Osteoblast (primary cell): ENCODE measurements around the gene EMC9. TPM values are rescaled to one million over a fixed set of nuclear protein-coding genes. Genes with fewer than 3 reads are reported as not detected.

ENCODE experiments used
- DNase-seq: peaks from one replicate; pipeline ENCODE4 v3.0.0; 2011; ENCODE audit warnings: low spot score, mixed read lengths; ENCODE audit not compliant: insufficient read length; ENCODE audit errors: missing footprints
- H2AFZ ChIP-seq: 2 replicates; pipeline ENCODE4 v1.6.0; 2011; ENCODE audit warnings: mild to moderate bottlenecking, low read length
- H3K27ac ChIP-seq: 2 replicates; pipeline ENCODE4 v1.5.1; 2011; ENCODE audit warnings: mild to moderate bottlenecking, low read depth, low read length, moderate library complexity
- H3K27me3 ChIP-seq: 2 replicates; pipeline ENCODE4 v1.6.0; 2012; ENCODE audit warnings: mild to moderate bottlenecking, control low read depth, inconsistent platforms, low read length, moderate library complexity; ENCODE audit not compliant: insufficient read depth
- H3K36me3 ChIP-seq: 2 replicates; pipeline ENCODE4 v1.5.1; 2011; ENCODE audit warnings: mild to moderate bottlenecking, low read length, control low read depth, moderate library complexity; ENCODE audit not compliant: insufficient read depth
- H3K4me1 ChIP-seq: 2 replicates; pipeline ENCODE4 v1.5.1; 2011; ENCODE audit warnings: mild to moderate bottlenecking, low read length, control low read depth, moderate library complexity; ENCODE audit not compliant: insufficient read depth
- H3K4me2 ChIP-seq: 2 replicates; pipeline ENCODE4 v1.6.0; 2011; ENCODE audit warnings: mild to moderate bottlenecking, low read length; ENCODE audit not compliant: insufficient read depth
- H3K4me3 ChIP-seq: fragments of 200-600 bp; sonication (generic); 3 replicates; pipeline ENCODE4 v1.5.1; 2012; ENCODE audit warnings: mild to moderate bottlenecking, low read length, inconsistent platforms; ENCODE audit not compliant: insufficient read depth
- H3K79me2 ChIP-seq: 2 replicates; pipeline ENCODE4 v1.6.0; 2012; ENCODE audit warnings: mild to moderate bottlenecking, low read length, control low read depth, inconsistent platforms; ENCODE audit not compliant: insufficient read depth
- H3K9me3 ChIP-seq: 2 replicates; pipeline ENCODE4 v1.5.1; 2011; ENCODE audit warnings: low read depth, low read length, control low read depth
- H4K20me1 ChIP-seq: 2 replicates; pipeline ENCODE4 v1.6.0; 2012; ENCODE audit warnings: mild to moderate bottlenecking, low read length, control low read depth; ENCODE audit not compliant: insufficient read depth
- CTCF ChIP-seq: IDR thresholded peaks from 2 replicates; pipeline ENCODE4 v1.5.1; 2011; ENCODE audit warnings: mild to moderate bottlenecking, low read depth, low read length, moderate library complexity; ENCODE audit errors: extremely low read depth
- total RNA-seq: library from RNA; depleted of rRNA; stranded (reverse); fragments of >200 nt; gene quantifications from 2 replicates; pipeline ENCODE4 v1.2.3, GENCODE V29; 2012

Gene EMC9
- total RNA-seq, 1 donor: 6.9 TPM

GRCh38 chr14:24145219-24145618 lies 3.8 kb upstream of the EMC9 start:
- no peak overlapping the region for H2AFZ ChIP-seq
- no peak overlapping the region for H3K27ac ChIP-seq
- no peak for DNase-seq
- H3K4me2 ChIP-seq: peak overlapping the region; percentile 82
- peaks cover 54% of the 10 kb centered on the region for H3K79me2 ChIP-seq
- no peak for TF ChIP-seq CTCF
- H3K9me3 ChIP-seq: no peaks in the 10 kb centered on the region
- H3K4me3 ChIP-seq: peak overlapping the region; percentile 84
- peaks cover 20% of the 10 kb centered on the region for H3K36me3 ChIP-seq
- no peaks in the 10 kb centered on the region for H3K27me3 ChIP-seq
- peaks cover 16% of the 10 kb centered on the region for H4K20me1 ChIP-seq
- H3K4me1 ChIP-seq: peaks cover 46% of the 10 kb centered on the region

GRCh38 chr14:24144451-24144850 lies 3.1 kb upstream of the EMC9 start:
- Histone ChIP-seq H3K36me3 (peaks cover 16% of the 10 kb centered on the region), H3K27ac (peak overlapping the region; percentile 47), H3K9me3 (no peaks in the 10 kb centered on the region), H3K4me1 (peaks cover 46% of the 10 kb centered on the region), H3K27me3 (no peaks in the 10 kb centered on the region), H3K4me3 (no peak overlapping the region), H3K4me2 (no peak overlapping the region), H2AFZ (no peak overlapping the region), H4K20me1 (peaks cover 12% of the 10 kb centered on the region), H3K79me2 (peaks cover 54% of the 10 kb centered on the region)
- DNase-seq: no peak
- TF ChIP-seq CTCF: no peak

GRCh38 chr14:24143511-24143910 lies 2.1 kb upstream of the EMC9 start:
- Histone ChIP-seq H4K20me1 (peaks cover 10% of the 10 kb centered on the region), H3K36me3 (peaks cover 21% of the 10 kb centered on the region), H3K27me3 (no peaks in the 10 kb centered on the region), H3K4me3 (no peak overlapping the region), H3K4me1 (peaks cover 45% of the 10 kb centered on the region), H3K79me2 (peaks cover 57% of the 10 kb centered on the region), H2AFZ (no peak overlapping the region), H3K4me2 (peak overlapping the region; percentile 6), H3K27ac (peak overlapping the region; percentile 47), H3K9me3 (no peaks in the 10 kb centered on the region)
- no peak for TF ChIP-seq CTCF
- DNase-seq: peak; percentile 90

GRCh38 chr14:24139272-24139934 lies 2.0 kb downstream of the EMC9 start:
- H3K79me2 ChIP-seq: peaks cover 56% of the 10 kb centered on the region
- H3K4me3 ChIP-seq: no peak overlapping the region
- no peak overlapping the region for H3K27ac ChIP-seq
- no peaks in the 10 kb centered on the region for H3K9me3 ChIP-seq
- H3K4me2 ChIP-seq: peak overlapping the region; percentile 95
- no peaks in the 10 kb centered on the region for H3K27me3 ChIP-seq
- TF ChIP-seq CTCF: no peak
- no peak for DNase-seq
- peaks cover 8% of the 10 kb centered on the region for H4K20me1 ChIP-seq
- peaks cover 33% of the 10 kb centered on the region for H3K4me1 ChIP-seq
- H3K36me3 ChIP-seq: peaks cover 32% of the 10 kb centered on the region
- no peak overlapping the region for H2AFZ ChIP-seq
